CD14-positive monocyte (primary cell): ENCODE measurements around the gene ENPP5. TPM values are rescaled to one million over a fixed set of nuclear protein-coding genes. Genes with fewer than 3 reads are reported as not detected.

Experiments
- DNase-seq, 3 donors: peaks; one replicate each; pipeline ENCODE4 v3.0.0-alpha.2; 2011 to 2022
- H2AFZ ChIP-seq: 2 replicates; pipeline ENCODE4 v1.6.0; 2012; ENCODE audit warnings: mild to moderate bottlenecking, low read depth, low read length, inconsistent platforms; ENCODE audit not compliant: insufficient read depth, poor library complexity, severe bottlenecking
- H3K27ac ChIP-seq, 2 donors: 1 replicate in 1 of 2; 2 replicates in 1 of 2; pipeline ENCODE4 v1.5.1; 2012 to 2013; ENCODE audit warnings: low read length in 2 of 2, control low read depth in 1 of 2, inconsistent platforms in 1 of 2, low read depth in 1 of 2, mild to moderate bottlenecking in 1 of 2
- H3K27me3 ChIP-seq, 2 donors: one replicate each; pipeline versions ENCODE4 v1.6.0 to v1.6.1; 2011 to 2013; ENCODE audit warnings: low read length in 2 of 2; ENCODE audit not compliant: control insufficient read depth in 2 of 2, insufficient read depth in 2 of 2
- H3K36me3 ChIP-seq, 2 donors: replicated peaks in 1 of 2; 1 replicate in 1 of 2; 2 replicates in 1 of 2; pipeline versions ENCODE4 v1.5.1 to v1.6.1; 2012 to 2013; ENCODE audit warnings: low read length in 2 of 2, control low read depth in 1 of 2, inconsistent platforms in 1 of 2, mild to moderate bottlenecking in 1 of 2; ENCODE audit not compliant: insufficient read depth in 2 of 2, control insufficient read depth in 1 of 2
- H3K4me1 ChIP-seq, 2 donors: 1 replicate in 1 of 2; 2 replicates in 1 of 2; pipeline versions ENCODE4 v1.5.1 to v1.6.1; 2012 to 2013; ENCODE audit warnings: low read length in 2 of 2, control low read depth in 1 of 2, inconsistent platforms in 1 of 2, mild to moderate bottlenecking in 1 of 2, moderate library complexity in 1 of 2; ENCODE audit not compliant: insufficient read depth in 2 of 2, control insufficient read depth in 1 of 2
- H3K4me2 ChIP-seq: replicated peaks from 2 replicates; pipeline ENCODE3; 2012; ENCODE audit warnings: low read length, moderate library complexity, mild to moderate bottlenecking; ENCODE audit not compliant: poor library complexity, severe bottlenecking; ENCODE audit errors: extremely low read depth
- H3K4me3 ChIP-seq, 3 experiments: fragments of 200-600 bp in 1 of 3; sonication (generic) in 1 of 3; replicated peaks in 1 of 3; 1 replicate in 2 of 3; 2 replicates in 1 of 3; pipeline ENCODE4 v1.5.1; 2011 to 2013; ENCODE audit warnings: low read length in 3 of 3, mild to moderate bottlenecking in 3 of 3, control low read depth in 2 of 3, low read depth in 2 of 3, inconsistent platforms in 1 of 3, moderate library complexity in 1 of 3
- H3K79me2 ChIP-seq: 2 replicates; pipeline ENCODE4 v1.6.0; 2012; ENCODE audit warnings: mild to moderate bottlenecking, control low read depth, inconsistent platforms, low read length, moderate library complexity; ENCODE audit not compliant: insufficient read depth
- H3K9ac ChIP-seq: 2 replicates; pipeline ENCODE4 v1.6.0; 2017; ENCODE audit warnings: low read length, mild to moderate bottlenecking; ENCODE audit not compliant: insufficient read depth, poor library complexity, severe bottlenecking
- H3K9me3 ChIP-seq, 2 donors: replicated peaks in 1 of 2; 1 replicate in 1 of 2; 2 replicates in 1 of 2; pipeline versions ENCODE4 v1.5.1 to v1.6.1; 2012 to 2013; ENCODE audit warnings: low read length in 2 of 2, control low read depth in 1 of 2; ENCODE audit not compliant: control insufficient read depth in 1 of 2, insufficient read depth in 1 of 2
- H4K20me1 ChIP-seq: 2 replicates; pipeline ENCODE4 v1.6.0; 2012; ENCODE audit warnings: mild to moderate bottlenecking, low read length, control low read depth, moderate library complexity; ENCODE audit not compliant: insufficient read depth
- H3K27ac Mint-ChIP-seq, 7 donors: one replicate each; pipeline ENCODE4 v1.8.0; 2020; ENCODE audit warnings: mild to moderate bottlenecking in 7 of 7, mixed read lengths in 7 of 7, moderate library complexity in 6 of 7, inconsistent platforms in 2 of 7
- H3K27me3 Mint-ChIP-seq, 3 donors: one replicate each; pipeline ENCODE4 v1.8.0; 2021 to 2022; ENCODE audit warnings: low read depth in 3 of 3, mild to moderate bottlenecking in 3 of 3, mixed read lengths in 3 of 3, moderate library complexity in 3 of 3, inconsistent platforms in 1 of 3
- H3K36me3 Mint-ChIP-seq, 2 donors: one replicate each; pipeline ENCODE4 v1.8.0; 2020; ENCODE audit warnings: mixed read lengths in 2 of 2, inconsistent platforms in 1 of 2, mild to moderate bottlenecking in 1 of 2
- H3K4me1 Mint-ChIP-seq: one replicate; pipeline ENCODE4 v1.8.0; 2020; ENCODE audit warnings: mild to moderate bottlenecking, mixed read lengths
- H3K4me3 Mint-ChIP-seq, 2 donors: one replicate each; pipeline ENCODE4 v1.8.0; 2020; ENCODE audit warnings: mild to moderate bottlenecking in 2 of 2, mixed read lengths in 2 of 2, moderate library complexity in 1 of 2
- H3K9me3 Mint-ChIP-seq, 7 donors: one replicate each; pipeline ENCODE4 v1.8.0; 2020 to 2022; ENCODE audit warnings: mixed read lengths in 7 of 7, mild to moderate bottlenecking in 6 of 7, moderate library complexity in 6 of 7, inconsistent platforms in 2 of 7
- CTCF ChIP-seq: fragments of 200-600 bp; IDR thresholded peaks from one replicate; pipeline ENCODE4 v1.8.0; 2022; ENCODE audit warnings: antibody characterized with exemption, mild to moderate bottlenecking
- WGBS: methylation state at CpG from one replicate; pipeline ENCODE4 v1.1.5; 2013; ENCODE audit warnings: missing lambda C conversion rate; ENCODE audit not compliant: insufficient coverage; 5-methylcytosine and 5-hydroxymethylcytosine counted together
- intact Hi-C, 2 donors: fragments of 100-400 bp; cut with micrococcal nuclease; formaldehyde crosslinking; loops; one replicate each; pipeline versions ENCODE4 v1.15.0 to v1.15.1; 2023
- polyA plus RNA-seq, 3 donors: library from polyadenylated mRNA; depleted of rRNA in 1 of 3; unstranded in 2 of 3; stranded (reverse) in 1 of 3; fragments of 300-500 nt in 2 of 3; fragments of >200 nt in 1 of 3; fragmentation: Illumina TruSeq in 2 of 3; gene quantifications; 1 replicate in 2 of 3; 2 replicates in 1 of 3; pipeline ENCODE4 v1.2.3, GENCODE V29; 2012 to 2021

Gene ENPP5
- polyA plus RNA-seq, 3 donors: not detected

DNA sequence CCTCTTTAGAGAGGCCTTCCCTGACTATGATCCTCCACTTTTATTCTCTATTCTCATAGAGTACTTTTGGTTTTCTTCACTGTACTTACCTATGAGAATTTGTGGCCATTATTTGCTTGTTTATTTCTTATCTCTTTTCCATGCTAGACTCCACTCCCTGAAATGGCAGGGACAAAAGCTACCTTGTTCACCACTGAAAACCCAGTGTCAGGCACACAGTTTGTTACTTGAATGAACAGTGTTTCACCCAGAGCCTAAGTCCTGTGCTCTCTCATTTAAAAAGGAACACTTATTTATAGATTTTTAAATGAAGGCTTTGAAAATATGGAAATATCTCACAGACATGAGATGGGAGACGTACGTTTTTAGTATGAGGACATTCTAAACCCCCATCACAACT lies 47.7 kb upstream of the ENPP5 start:
- no peak for TF ChIP-seq CTCF
- intact Hi-C loops: no loop called here
- Histone ChIP-seq H4K20me1 (no peaks in the 10 kb centered on the region), H3K27me3 (no peaks in the 10 kb centered on the region), H3K4me2 (no peak overlapping the region), H3K4me3 (no peak overlapping the region), H3K9me3 (no peaks in the 10 kb centered on the region), H3K9ac (no peak overlapping the region), H2AFZ (no peak overlapping the region), H3K79me2 (no peaks in the 10 kb centered on the region), H3K4me1 (peaks cover 3 to 8% of the 10 kb centered on the region in 2 donors), H3K27ac (no peak overlapping the region), H3K36me3 (no peaks in the 10 kb centered on the region)
- Mint-ChIP-seq H3K36me3 (no peaks in the 10 kb centered on the region), H3K9me3 (no peaks in the 10 kb centered on the region), H3K4me3 (no peak overlapping the region), H3K27me3 (peaks cover 0 to 3% (median 0%) of the 10 kb centered on the region in 3 donors), H3K4me1 (peaks cover 23% of the 10 kb centered on the region), H3K27ac (no peak overlapping the region)
- DNase-seq: no peak
- no CpG with 5 or more reads among the region's 2 CpGs for WGBS

DNA sequence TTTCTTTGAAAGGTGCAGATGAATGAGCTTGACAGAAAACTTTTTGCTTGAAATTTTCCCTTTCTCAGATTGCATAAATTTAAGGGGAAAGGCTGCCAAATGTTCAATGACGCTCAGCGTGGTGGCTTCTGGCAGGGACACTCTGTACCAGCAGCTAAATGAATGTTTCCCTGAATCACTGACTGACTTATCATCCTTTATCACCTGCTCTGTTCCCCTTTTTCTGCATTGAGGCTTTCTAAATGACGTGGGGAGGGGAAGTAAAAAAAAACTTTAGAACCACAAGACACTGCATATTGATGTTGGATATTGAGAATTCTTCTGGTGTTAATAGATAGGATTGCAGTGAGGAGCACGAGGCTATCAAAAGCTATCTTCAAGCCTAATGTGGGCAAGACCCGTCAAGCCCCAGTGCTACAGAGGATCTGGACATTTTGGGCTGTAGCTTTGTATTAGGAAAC lies 46.9 kb upstream of the ENPP5 start:
- no peak overlapping the region for H3K27ac Mint-ChIP-seq
- Histone ChIP-seq H4K20me1 (no peaks in the 10 kb centered on the region), H3K9me3 (no peaks in the 10 kb centered on the region), H3K27me3 (no peaks in the 10 kb centered on the region), H3K4me1 (peaks cover 3 to 8% of the 10 kb centered on the region in 2 donors), H3K9ac (no peak overlapping the region), H2AFZ (no peak overlapping the region), H3K36me3 (no peaks in the 10 kb centered on the region), H3K4me2 (no peak overlapping the region), H3K27ac (no peak overlapping the region), H3K4me3 (no peak overlapping the region), H3K79me2 (no peaks in the 10 kb centered on the region)
- intact Hi-C loops: no loop called here
- peak; percentile 4 to 58 (median 17) for DNase-seq
- WGBS: 0% methylated on average over 3 of the region's 5 CpGs
- TF ChIP-seq CTCF: no peak
- H3K4me1 Mint-ChIP-seq: peaks cover 23% of the 10 kb centered on the region
- H3K27me3 Mint-ChIP-seq: peaks cover 0 to 3% (median 0%) of the 10 kb centered on the region in 3 donors
- no peak overlapping the region for H3K4me3 Mint-ChIP-seq
- no peaks in the 10 kb centered on the region for H3K9me3 Mint-ChIP-seq
- H3K36me3 Mint-ChIP-seq: no peaks in the 10 kb centered on the region
